ENCODE measurements around the gene HEXIM2. TPM values are rescaled to one million over a fixed set of nuclear protein-coding genes. Genes with fewer than 3 reads are reported as not detected.

Gene HEXIM2
- total and polyA plus RNA-seq, 2 of the 13 experiments (the other 11 are each of a cell fraction or from before 2014, with no cell fraction given): 27.1 to 32.4 TPM

- TF ChIP-seq ZNF280D (CRISPR knock-in tag; IDR thresholded peaks at IDR 0.05) (peak; percentile 76; the same call in 1 of the 2 replicates), TERF1 (CRISPR knock-in tag; IDR thresholded peaks at IDR 0.05) (no peak), ZNF629 (CRISPR knock-in tag; conservative IDR thresholded peaks at IDR 0.05) (no peak), PBX2 (CRISPR knock-in tag; IDR thresholded peaks at IDR 0.05) (no peak), FOXM1 (CRISPR knock-in tag; IDR thresholded peaks at IDR 0.05) (no peak), RBAK (CRISPR knock-in tag; IDR thresholded peaks at IDR 0.05) (0 out of 2 replicates have a peak, but pooled peaks have one; percentile 65), HOXA9 (CRISPR knock-in tag; IDR thresholded peaks at IDR 0.05; ENCODE audit: borderline replicate concordance) (no peak), ZNF44 (CRISPR knock-in tag; IDR thresholded peaks at IDR 0.05) (peak; percentile 88; the same call in 1 of the 2 replicates), ARID2 (CRISPR knock-in tag; IDR thresholded peaks at IDR 0.05; ENCODE audit: borderline replicate concordance) (no peak), REXO4 (CRISPR knock-in tag; IDR thresholded peaks at IDR 0.05; ENCODE audit: borderline replicate concordance) (no peak), NPAS2 (CRISPR knock-in tag; IDR thresholded peaks at IDR 0.05; ENCODE audit: borderline replicate concordance) (no peak), ZNF775 (CRISPR knock-in tag; IDR thresholded peaks at IDR 0.05; ENCODE audit: borderline replicate concordance) (no peak), ZSCAN30 (CRISPR knock-in tag; IDR thresholded peaks at IDR 0.05) (no peak), ZZZ3 (CRISPR knock-in tag; IDR thresholded peaks at IDR 0.05; ENCODE audit: borderline replicate concordance) (no peak), TBP (CRISPR knock-in tag; IDR thresholded peaks at IDR 0.05) (no peak), ZSCAN29 (CRISPR knock-in tag; conservative IDR thresholded peaks at IDR 0.05) (peak; percentile 92), ZC3H13 (CRISPR knock-in tag; IDR thresholded peaks at IDR 0.05) (no peak)
- TF ChIP-seq, protein P1, sequence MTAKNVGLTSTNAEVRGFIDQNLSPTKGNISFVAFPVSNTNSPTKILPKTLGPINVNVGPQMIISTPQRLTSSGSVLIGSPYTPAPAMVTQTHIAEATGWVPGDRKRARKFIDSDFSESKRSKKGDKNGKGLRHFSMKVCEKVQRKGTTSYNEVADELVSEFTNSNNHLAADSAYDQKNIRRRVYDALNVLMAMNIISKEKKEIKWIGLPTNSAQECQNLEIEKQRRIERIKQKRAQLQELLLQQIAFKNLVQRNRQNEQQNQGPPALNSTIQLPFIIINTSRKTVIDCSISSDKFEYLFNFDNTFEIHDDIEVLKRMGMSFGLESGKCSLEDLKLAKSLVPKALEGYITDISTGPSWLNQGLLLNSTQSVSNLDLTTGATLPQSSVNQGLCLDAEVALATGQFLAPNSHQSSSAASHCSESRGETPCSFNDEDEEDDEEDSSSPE (CRISPR knock-in tag; IDR thresholded peaks at IDR 0.05): peak; percentile 62; the same call in 1 of the 2 replicates
- TF ChIP-seq, protein P2, sequence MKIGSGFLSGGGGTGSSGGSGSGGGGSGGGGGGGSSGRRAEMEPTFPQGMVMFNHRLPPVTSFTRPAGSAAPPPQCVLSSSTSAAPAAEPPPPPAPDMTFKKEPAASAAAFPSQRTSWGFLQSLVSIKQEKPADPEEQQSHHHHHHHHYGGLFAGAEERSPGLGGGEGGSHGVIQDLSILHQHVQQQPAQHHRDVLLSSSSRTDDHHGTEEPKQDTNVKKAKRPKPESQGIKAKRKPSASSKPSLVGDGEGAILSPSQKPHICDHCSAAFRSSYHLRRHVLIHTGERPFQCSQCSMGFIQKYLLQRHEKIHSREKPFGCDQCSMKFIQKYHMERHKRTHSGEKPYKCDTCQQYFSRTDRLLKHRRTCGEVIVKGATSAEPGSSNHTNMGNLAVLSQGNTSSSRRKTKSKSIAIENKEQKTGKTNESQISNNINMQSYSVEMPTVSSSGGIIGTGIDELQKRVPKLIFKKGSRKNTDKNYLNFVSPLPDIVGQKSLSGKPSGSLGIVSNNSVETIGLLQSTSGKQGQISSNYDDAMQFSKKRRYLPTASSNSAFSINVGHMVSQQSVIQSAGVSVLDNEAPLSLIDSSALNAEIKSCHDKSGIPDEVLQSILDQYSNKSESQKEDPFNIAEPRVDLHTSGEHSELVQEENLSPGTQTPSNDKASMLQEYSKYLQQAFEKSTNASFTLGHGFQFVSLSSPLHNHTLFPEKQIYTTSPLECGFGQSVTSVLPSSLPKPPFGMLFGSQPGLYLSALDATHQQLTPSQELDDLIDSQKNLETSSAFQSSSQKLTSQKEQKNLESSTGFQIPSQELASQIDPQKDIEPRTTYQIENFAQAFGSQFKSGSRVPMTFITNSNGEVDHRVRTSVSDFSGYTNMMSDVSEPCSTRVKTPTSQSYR (CRISPR knock-in tag; IDR thresholded peaks at IDR 0.05; ENCODE audit: borderline replicate concordance): peak; percentile 52; the same call in 1 of the 2 replicates
Measured at GRCh38 chr17:45197555-45198334, 36.1 kb downstream of the HEXIM2 start (continued).
